ENCODE measurements around the gene SLC9A8.

- TF ChIP-seq CTCF (IDR thresholded peaks at IDR 0.05): no peak
- no peak for TF ChIP-seq ZFX (IDR thresholded peaks at IDR 0.05; ENCODE audit: borderline replicate concordance)
Measured at GRCh38 chr20:49832632-49833327, 20.2 kb downstream of the SLC9A8 start.
